Measurements from ENCODE around the gene KLHL1.

DNA sequence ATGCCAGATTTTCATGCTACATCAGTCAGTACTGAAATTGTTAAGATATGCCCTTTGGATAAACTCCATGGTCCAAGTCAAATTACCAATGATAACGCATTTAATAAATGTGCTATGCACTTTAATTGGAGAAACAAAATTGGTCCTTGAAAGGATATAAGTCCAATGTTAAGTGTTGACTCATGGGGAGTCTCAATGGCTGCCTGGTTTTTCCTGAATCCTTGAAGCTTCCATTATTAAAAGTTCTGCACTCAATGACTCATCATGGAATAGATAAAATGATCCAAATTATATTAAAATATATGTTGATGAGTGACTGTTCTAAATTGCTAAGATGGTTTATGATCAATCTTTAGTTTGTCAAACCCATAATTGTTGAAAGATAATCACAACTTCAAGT, 346.7 kb downstream of the KLHL1 start:
- TF ChIP-seq, protein P1, sequence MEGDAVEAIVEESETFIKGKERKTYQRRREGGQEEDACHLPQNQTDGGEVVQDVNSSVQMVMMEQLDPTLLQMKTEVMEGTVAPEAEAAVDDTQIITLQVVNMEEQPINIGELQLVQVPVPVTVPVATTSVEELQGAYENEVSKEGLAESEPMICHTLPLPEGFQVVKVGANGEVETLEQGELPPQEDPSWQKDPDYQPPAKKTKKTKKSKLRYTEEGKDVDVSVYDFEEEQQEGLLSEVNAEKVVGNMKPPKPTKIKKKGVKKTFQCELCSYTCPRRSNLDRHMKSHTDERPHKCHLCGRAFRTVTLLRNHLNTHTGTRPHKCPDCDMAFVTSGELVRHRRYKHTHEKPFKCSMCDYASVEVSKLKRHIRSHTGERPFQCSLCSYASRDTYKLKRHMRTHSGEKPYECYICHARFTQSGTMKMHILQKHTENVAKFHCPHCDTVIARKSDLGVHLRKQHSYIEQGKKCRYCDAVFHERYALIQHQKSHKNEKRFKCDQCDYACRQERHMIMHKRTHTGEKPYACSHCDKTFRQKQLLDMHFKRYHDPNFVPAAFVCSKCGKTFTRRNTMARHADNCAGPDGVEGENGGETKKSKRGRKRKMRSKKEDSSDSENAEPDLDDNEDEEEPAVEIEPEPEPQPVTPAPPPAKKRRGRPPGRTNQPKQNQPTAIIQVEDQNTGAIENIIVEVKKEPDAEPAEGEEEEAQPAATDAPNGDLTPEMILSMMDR (IDR thresholded peaks at IDR 0.05), result no peak
- no peak for TF ChIP-seq POLR2AphosphoS5 (IDR thresholded peaks at IDR 0.05; ENCODE audit: insufficient read depth in 1 of 2, low read depth in 1 of 2)

All from vagina (tissue), 2 donors.